ENCODE data around the gene RCSD1.

RCSD1 gene

DNA sequence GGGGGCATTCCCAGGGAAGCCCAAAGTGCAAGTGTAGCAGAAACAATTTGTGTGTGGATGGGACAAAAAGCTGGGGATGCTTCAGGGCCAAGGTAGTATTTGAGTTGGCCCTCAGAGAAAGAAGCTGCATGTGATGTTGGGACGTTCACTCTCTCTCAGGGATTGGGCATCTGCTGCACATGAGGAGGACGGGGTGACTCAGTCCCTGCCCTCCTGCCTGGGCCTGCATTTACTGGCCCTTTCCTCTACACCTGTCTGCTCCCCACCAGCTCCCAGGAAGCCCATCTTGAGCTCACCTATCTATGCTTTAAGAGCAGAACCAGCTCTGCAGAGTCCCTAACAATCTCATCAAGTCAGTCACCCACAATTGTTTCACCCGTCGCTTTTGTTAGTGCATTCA lies 68.3 kb downstream of the RCSD1 start:
- Histone ChIP-seq H4K20me1 (ENCODE audit: low read depth, low read length) (no peaks in the 10 kb centered on the region), H3K9me3 (ENCODE audit: insufficient read depth, low read length) (no peaks in the 10 kb centered on the region), H3K9me2 (replicated peaks; ENCODE audit: insufficient read depth, low read length) (no peaks in the 10 kb centered on the region), H3K36me3 (ENCODE audit: low read length) (no peaks in the 10 kb centered on the region; the same call in 1 of the 2 replicates), H3K9ac (ENCODE audit: low read length) (no peak overlapping the region), H3K27ac (ENCODE audit: low read depth, low read length) (no peak overlapping the region), H3K79me2 (ENCODE audit: insufficient read depth, low read length) (no peaks in the 10 kb centered on the region), H3K4me2 (ENCODE audit: low read depth, low read length, poor library complexity, severe bottlenecking) (no peak overlapping the region), H2AFZ (ENCODE audit: low read depth, low read length, severe bottlenecking) (no peak overlapping the region), H3K27me3 (ENCODE audit: low read length) (no peaks in the 10 kb centered on the region), H3K4me3 (ENCODE audit: insufficient read depth, low read length, poor library complexity, severe bottlenecking) (no peak overlapping the region), H3F3A (ENCODE audit: insufficient read depth) (no peaks in the 10 kb centered on the region)
- TF ChIP-seq EZH2phosphoT487 (conservative IDR thresholded peaks at IDR 0.05; ENCODE audit: low read length), result no peak
- TF ChIP-seq, protein P1, sequence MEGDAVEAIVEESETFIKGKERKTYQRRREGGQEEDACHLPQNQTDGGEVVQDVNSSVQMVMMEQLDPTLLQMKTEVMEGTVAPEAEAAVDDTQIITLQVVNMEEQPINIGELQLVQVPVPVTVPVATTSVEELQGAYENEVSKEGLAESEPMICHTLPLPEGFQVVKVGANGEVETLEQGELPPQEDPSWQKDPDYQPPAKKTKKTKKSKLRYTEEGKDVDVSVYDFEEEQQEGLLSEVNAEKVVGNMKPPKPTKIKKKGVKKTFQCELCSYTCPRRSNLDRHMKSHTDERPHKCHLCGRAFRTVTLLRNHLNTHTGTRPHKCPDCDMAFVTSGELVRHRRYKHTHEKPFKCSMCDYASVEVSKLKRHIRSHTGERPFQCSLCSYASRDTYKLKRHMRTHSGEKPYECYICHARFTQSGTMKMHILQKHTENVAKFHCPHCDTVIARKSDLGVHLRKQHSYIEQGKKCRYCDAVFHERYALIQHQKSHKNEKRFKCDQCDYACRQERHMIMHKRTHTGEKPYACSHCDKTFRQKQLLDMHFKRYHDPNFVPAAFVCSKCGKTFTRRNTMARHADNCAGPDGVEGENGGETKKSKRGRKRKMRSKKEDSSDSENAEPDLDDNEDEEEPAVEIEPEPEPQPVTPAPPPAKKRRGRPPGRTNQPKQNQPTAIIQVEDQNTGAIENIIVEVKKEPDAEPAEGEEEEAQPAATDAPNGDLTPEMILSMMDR (IDR thresholded peaks at IDR 0.05; ENCODE audit: insufficient read depth, low read length, poor library complexity, severe bottlenecking), result no peak

DNA sequence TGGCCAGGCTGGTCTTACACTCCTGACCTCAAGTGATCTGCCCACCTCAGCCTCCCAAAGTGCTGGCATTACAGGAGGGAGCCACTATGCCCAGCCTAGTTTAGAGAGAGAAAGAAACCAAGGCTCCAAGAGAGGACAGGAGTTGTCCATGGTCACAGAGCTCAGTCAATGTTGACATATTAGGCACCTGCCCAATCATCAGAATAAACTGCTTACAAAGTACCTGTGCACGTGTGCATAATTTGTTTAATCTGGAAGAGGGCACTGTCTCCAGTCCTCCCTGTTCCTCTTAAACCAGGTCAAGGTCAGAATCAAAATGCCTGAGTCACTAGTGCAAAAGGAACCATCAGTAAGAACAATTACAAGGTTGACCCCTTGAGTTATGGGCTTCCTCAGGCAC lies 71.5 kb downstream of the RCSD1 start:
- no peaks in the 10 kb centered on the region for H3F3A ChIP-seq (ENCODE audit: insufficient read depth)
- no peak overlapping the region for H3K4me2 ChIP-seq (ENCODE audit: low read depth, low read length, poor library complexity, severe bottlenecking)
- no peaks in the 10 kb centered on the region for H3K36me3 ChIP-seq (ENCODE audit: low read length)
- TF ChIP-seq, protein P1 (IDR thresholded peaks at IDR 0.05; ENCODE audit: insufficient read depth, low read length, poor library complexity, severe bottlenecking), result no peak
- TF ChIP-seq EZH2phosphoT487 (conservative IDR thresholded peaks at IDR 0.05; ENCODE audit: low read length), result no peak
- H3K9me3 ChIP-seq (ENCODE audit: insufficient read depth, low read length), result no peaks in the 10 kb centered on the region
- no peak overlapping the region for H2AFZ ChIP-seq (ENCODE audit: low read depth, low read length, severe bottlenecking)
- no peaks in the 10 kb centered on the region for H4K20me1 ChIP-seq (ENCODE audit: low read depth, low read length)
- H3K27ac ChIP-seq (ENCODE audit: low read depth, low read length), result no peak overlapping the region
- H3K27me3 ChIP-seq (ENCODE audit: low read length), result no peaks in the 10 kb centered on the region
- no peaks in the 10 kb centered on the region for H3K79me2 ChIP-seq (ENCODE audit: insufficient read depth, low read length)
- no peak overlapping the region for H3K9ac ChIP-seq (ENCODE audit: low read length)
- no peaks in the 10 kb centered on the region for H3K9me2 ChIP-seq (replicated peaks; ENCODE audit: insufficient read depth, low read length)
- H3K4me3 ChIP-seq (ENCODE audit: insufficient read depth, low read length, poor library complexity, severe bottlenecking), result no peak overlapping the region

DNA sequence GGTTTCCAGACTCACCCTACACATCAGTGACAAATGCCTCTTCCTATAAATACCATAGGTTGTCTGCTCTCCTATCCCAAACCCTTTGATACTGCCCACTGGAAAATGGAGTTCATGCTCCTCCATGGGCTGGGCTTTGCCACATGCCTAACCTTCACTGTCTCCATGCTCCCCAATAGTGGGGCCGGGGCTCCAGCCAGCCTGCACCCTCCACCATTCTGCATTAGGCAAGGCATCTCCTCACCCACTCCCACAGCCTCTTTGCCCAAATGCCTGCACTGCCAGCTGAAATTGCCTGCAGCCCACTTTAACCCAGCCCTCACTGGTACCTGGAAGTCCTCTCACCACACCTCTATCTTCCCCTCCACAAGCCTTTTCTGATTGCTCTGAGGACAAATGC lies 73.5 kb downstream of the RCSD1 start:
- H4K20me1 ChIP-seq (ENCODE audit: low read depth, low read length), result no peaks in the 10 kb centered on the region
- H3K9ac ChIP-seq (ENCODE audit: low read length), result no peak overlapping the region
- H3K4me2 ChIP-seq (ENCODE audit: low read depth, low read length, poor library complexity, severe bottlenecking), result no peak overlapping the region
- no peak for TF ChIP-seq EZH2phosphoT487 (conservative IDR thresholded peaks at IDR 0.05; ENCODE audit: low read length)
- TF ChIP-seq, protein P1 (IDR thresholded peaks at IDR 0.05; ENCODE audit: insufficient read depth, low read length, poor library complexity, severe bottlenecking), result no peak
- no peak overlapping the region for H3K27ac ChIP-seq (ENCODE audit: low read depth, low read length)
- H3K36me3 ChIP-seq (ENCODE audit: low read length), result no peaks in the 10 kb centered on the region
- H3K4me3 ChIP-seq (ENCODE audit: insufficient read depth, low read length, poor library complexity, severe bottlenecking), result no peak overlapping the region
- no peak overlapping the region for H2AFZ ChIP-seq (ENCODE audit: low read depth, low read length, severe bottlenecking)
- H3K27me3 ChIP-seq (ENCODE audit: low read length), result no peaks in the 10 kb centered on the region
- H3K79me2 ChIP-seq (ENCODE audit: insufficient read depth, low read length), result no peaks in the 10 kb centered on the region
- H3K9me3 ChIP-seq (ENCODE audit: insufficient read depth, low read length), result no peaks in the 10 kb centered on the region
- H3F3A ChIP-seq (ENCODE audit: insufficient read depth), result no peaks in the 10 kb centered on the region
- H3K9me2 ChIP-seq (replicated peaks; ENCODE audit: insufficient read depth, low read length), result no peaks in the 10 kb centered on the region
